Effector memory CD4-positive, alpha-beta T cell (primary cell): ENCODE data around the gene GPR32.

Experiments
- DNase-seq, 3 donors: peaks; one replicate each; pipeline ENCODE4 v3.0.0-alpha.2; 2020
- H3K27ac ChIP-seq: 2 replicates; pipeline ENCODE4 v1.7.0; 2013; ENCODE audit warnings: mild to moderate bottlenecking, low read length, moderate library complexity; ENCODE audit not compliant: insufficient read depth, poor library complexity, severe bottlenecking
- H3K27me3 ChIP-seq: replicated peaks from 2 replicates; pipeline ENCODE4 v1.7.0; 2013; ENCODE audit warnings: mild to moderate bottlenecking, low read length; ENCODE audit not compliant: insufficient read depth, control insufficient read depth, poor library complexity, severe bottlenecking
- H3K36me3 ChIP-seq: 2 replicates; pipeline ENCODE4 v1.7.0; 2013; ENCODE audit warnings: mild to moderate bottlenecking, low read length, moderate library complexity; ENCODE audit not compliant: control insufficient read depth, insufficient read depth
- H3K4me1 ChIP-seq: 2 replicates; pipeline ENCODE4 v1.7.0; 2013; ENCODE audit warnings: low read length, mild to moderate bottlenecking; ENCODE audit not compliant: control insufficient read depth, insufficient read depth, poor library complexity, severe bottlenecking
- H3K4me3 ChIP-seq: 2 replicates; pipeline ENCODE4 v1.7.0; 2013; ENCODE audit warnings: low read length, low read depth, mild to moderate bottlenecking; ENCODE audit not compliant: insufficient read depth, poor library complexity, severe bottlenecking
- H3K9me3 ChIP-seq: 2 replicates; pipeline ENCODE4 v1.7.0; 2013; ENCODE audit warnings: mild to moderate bottlenecking, low read length, moderate library complexity; ENCODE audit not compliant: control insufficient read depth

GPR32 gene

GRCh38 chr19:50815439-50815838, 45.2 kb downstream of the GPR32 start:
- H3K4me3 ChIP-seq = no peak overlapping the region

GRCh38 chr19:50817941-50818858, 47.9 kb downstream of the GPR32 start:
- peak in 1 of 3 donors; percentile 26 for DNase-seq
- Histone ChIP-seq H3K36me3 (no peaks in the 10 kb centered on the region), H3K9me3 (no peaks in the 10 kb centered on the region), H3K27me3 (peaks cover 21% of the 10 kb centered on the region), H3K4me1 (peaks cover 9% of the 10 kb centered on the region), H3K4me3 (peak overlapping the region; percentile 41), H3K27ac (no peak overlapping the region)

More at GRCh38 chr19:50815439-50815838, 45.2 kb downstream of the GPR32 start:
- peaks cover 9% of the 10 kb centered on the region for H3K4me1 ChIP-seq
- H3K27me3 ChIP-seq = peaks cover 21% of the 10 kb centered on the region
- no peak for DNase-seq
- no peaks in the 10 kb centered on the region for H3K36me3 ChIP-seq
- H3K27ac ChIP-seq = no peak overlapping the region
- no peaks in the 10 kb centered on the region for H3K9me3 ChIP-seq

GRCh38 chr19:50818859-50819472, 48.7 kb downstream of the GPR32 start:
- Histone ChIP-seq H3K36me3 (no peaks in the 10 kb centered on the region), H3K4me1 (peaks cover 9% of the 10 kb centered on the region), H3K4me3 (no peak overlapping the region), H3K27me3 (peaks cover 21% of the 10 kb centered on the region), H3K27ac (no peak overlapping the region), H3K9me3 (no peaks in the 10 kb centered on the region)
- no peak for DNase-seq

GRCh38 chr19:50819636-50820035, 49.4 kb downstream of the GPR32 start:
- no peak for DNase-seq
- Histone ChIP-seq H3K27ac (no peak overlapping the region), H3K4me3 (no peak overlapping the region), H3K4me1 (peaks cover 9% of the 10 kb centered on the region), H3K36me3 (no peaks in the 10 kb centered on the region), H3K27me3 (peaks cover 21% of the 10 kb centered on the region), H3K9me3 (no peaks in the 10 kb centered on the region)

- DNase-seq = no peak
- H3K27ac ChIP-seq = no peak overlapping the region
- peaks cover 21% of the 10 kb centered on the region for H3K27me3 ChIP-seq
- no peaks in the 10 kb centered on the region for H3K9me3 ChIP-seq
- peaks cover 9% of the 10 kb centered on the region for H3K4me1 ChIP-seq
- H3K4me3 ChIP-seq = no peak overlapping the region
- no peaks in the 10 kb centered on the region for H3K36me3 ChIP-seq
Observed at GRCh38 chr19:50820086-50820485, 49.8 kb downstream of the GPR32 start.

- Histone ChIP-seq H3K9me3 (no peaks in the 10 kb centered on the region), H3K36me3 (no peaks in the 10 kb centered on the region), H3K27me3 (peaks cover 21% of the 10 kb centered on the region), H3K27ac (no peak overlapping the region), H3K4me1 (peaks cover 9% of the 10 kb centered on the region), H3K4me3 (no peak overlapping the region)
- no peak for DNase-seq
Observed at GRCh38 chr19:50820549-50821247, 50.4 kb downstream of the GPR32 start.

GRCh38 chr19:50821248-50821612, 51.0 kb downstream of the GPR32 start:
- peaks cover 9% of the 10 kb centered on the region for H3K4me1 ChIP-seq
- H3K27me3 ChIP-seq = peaks cover 21% of the 10 kb centered on the region
- no peaks in the 10 kb centered on the region for H3K9me3 ChIP-seq
- DNase-seq = no peak
- no peaks in the 10 kb centered on the region for H3K36me3 ChIP-seq
- H3K27ac ChIP-seq = no peak overlapping the region
- no peak overlapping the region for H3K4me3 ChIP-seq
